ENCODE data around the gene DZIP3.

DNA sequence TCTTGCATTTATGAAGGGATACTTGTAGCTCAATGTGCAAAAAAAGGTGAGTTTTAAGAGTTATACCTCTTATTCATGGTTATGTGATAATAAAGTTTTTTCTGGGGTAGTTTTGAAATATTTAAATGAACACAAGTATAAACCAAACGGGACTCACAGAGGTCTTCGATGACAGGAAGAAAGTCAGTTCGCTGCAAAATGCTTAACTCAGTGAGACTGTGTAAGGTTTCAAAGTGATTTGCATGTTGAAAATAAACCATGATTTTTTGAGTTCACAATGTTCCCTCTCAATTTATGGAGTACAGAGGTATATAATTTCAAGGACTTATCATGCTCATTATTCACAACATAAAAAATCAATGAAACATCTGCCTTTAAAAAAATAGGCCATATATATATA, 42.8 kb upstream of the DZIP3 start:
- TF ChIP-seq, protein P1, sequence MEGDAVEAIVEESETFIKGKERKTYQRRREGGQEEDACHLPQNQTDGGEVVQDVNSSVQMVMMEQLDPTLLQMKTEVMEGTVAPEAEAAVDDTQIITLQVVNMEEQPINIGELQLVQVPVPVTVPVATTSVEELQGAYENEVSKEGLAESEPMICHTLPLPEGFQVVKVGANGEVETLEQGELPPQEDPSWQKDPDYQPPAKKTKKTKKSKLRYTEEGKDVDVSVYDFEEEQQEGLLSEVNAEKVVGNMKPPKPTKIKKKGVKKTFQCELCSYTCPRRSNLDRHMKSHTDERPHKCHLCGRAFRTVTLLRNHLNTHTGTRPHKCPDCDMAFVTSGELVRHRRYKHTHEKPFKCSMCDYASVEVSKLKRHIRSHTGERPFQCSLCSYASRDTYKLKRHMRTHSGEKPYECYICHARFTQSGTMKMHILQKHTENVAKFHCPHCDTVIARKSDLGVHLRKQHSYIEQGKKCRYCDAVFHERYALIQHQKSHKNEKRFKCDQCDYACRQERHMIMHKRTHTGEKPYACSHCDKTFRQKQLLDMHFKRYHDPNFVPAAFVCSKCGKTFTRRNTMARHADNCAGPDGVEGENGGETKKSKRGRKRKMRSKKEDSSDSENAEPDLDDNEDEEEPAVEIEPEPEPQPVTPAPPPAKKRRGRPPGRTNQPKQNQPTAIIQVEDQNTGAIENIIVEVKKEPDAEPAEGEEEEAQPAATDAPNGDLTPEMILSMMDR (IDR thresholded peaks at IDR 0.05) = no peak
- TF ChIP-seq EZH2 (IDR thresholded peaks at IDR 0.05; ENCODE audit: borderline replicate concordance, insufficient read depth, low read depth, low read length, poor library complexity, severe bottlenecking) = no peak
